Left ventricle myocardium inferior (tissue), 1 donor: ENCODE measurements around the gene OR1E2. TPM values are rescaled to one million over a fixed set of nuclear protein-coding genes. Genes with fewer than 3 reads are reported as not detected.
A peak's percentile ranks its signal among the peaks of the same experiment; 100 is the strongest.

Source experiments
- DNase-seq: peaks from one replicate; pipeline ENCODE4 v3.0.0-alpha.2; 2020
- H3K27ac ChIP-seq: fragments of 200-600 bp; replicated peaks from 2 replicates; pipeline ENCODE4 v1.8.0; 2021
- H3K27me3 ChIP-seq: fragments of 200-600 bp; 2 replicates; pipeline ENCODE4 v1.8.0; 2021; ENCODE audit warnings: low read depth
- H3K36me3 ChIP-seq: fragments of 200-600 bp; 2 replicates; pipeline ENCODE4 v1.8.0; 2021
- H3K4me1 ChIP-seq: fragments of 200-600 bp; 2 replicates; pipeline ENCODE4 v1.8.0; 2021
- H3K4me3 ChIP-seq: fragments of 200-600 bp; 2 replicates; pipeline ENCODE4 v1.8.0; 2021; ENCODE audit warnings: mild to moderate bottlenecking, moderate library complexity
- H3K9me3 ChIP-seq: fragments of 200-600 bp; replicated peaks from 2 replicates; pipeline ENCODE4 v1.8.0; 2021
- CTCF ChIP-seq: fragments of 200-600 bp; IDR thresholded peaks from 2 replicates; pipeline ENCODE4 v1.8.0; 2021; ENCODE audit warnings: antibody characterized with exemption, mild to moderate bottlenecking, borderline replicate concordance
- intact Hi-C: fragments of 100-400 bp; cut with micrococcal nuclease; formaldehyde crosslinking; loops from one replicate; pipeline ENCODE4 v1.11.0; 2022
- total RNA-seq: library from RNA; stranded (reverse); fragmentation: NEBNext Ultra II Directional; extraction: Animal tissue kit (Norgen Biotek cat#: 25700); gene quantifications from one replicate; pipeline ENCODE4 v1.2.1, GENCODE V29; 2021
- donor health status: DM: no; HTN: yes; CAD: no; lungs with severe emphysema.

Gene OR1E2
- total RNA-seq, 1 donor from 2014 or later: not detected

DNA sequence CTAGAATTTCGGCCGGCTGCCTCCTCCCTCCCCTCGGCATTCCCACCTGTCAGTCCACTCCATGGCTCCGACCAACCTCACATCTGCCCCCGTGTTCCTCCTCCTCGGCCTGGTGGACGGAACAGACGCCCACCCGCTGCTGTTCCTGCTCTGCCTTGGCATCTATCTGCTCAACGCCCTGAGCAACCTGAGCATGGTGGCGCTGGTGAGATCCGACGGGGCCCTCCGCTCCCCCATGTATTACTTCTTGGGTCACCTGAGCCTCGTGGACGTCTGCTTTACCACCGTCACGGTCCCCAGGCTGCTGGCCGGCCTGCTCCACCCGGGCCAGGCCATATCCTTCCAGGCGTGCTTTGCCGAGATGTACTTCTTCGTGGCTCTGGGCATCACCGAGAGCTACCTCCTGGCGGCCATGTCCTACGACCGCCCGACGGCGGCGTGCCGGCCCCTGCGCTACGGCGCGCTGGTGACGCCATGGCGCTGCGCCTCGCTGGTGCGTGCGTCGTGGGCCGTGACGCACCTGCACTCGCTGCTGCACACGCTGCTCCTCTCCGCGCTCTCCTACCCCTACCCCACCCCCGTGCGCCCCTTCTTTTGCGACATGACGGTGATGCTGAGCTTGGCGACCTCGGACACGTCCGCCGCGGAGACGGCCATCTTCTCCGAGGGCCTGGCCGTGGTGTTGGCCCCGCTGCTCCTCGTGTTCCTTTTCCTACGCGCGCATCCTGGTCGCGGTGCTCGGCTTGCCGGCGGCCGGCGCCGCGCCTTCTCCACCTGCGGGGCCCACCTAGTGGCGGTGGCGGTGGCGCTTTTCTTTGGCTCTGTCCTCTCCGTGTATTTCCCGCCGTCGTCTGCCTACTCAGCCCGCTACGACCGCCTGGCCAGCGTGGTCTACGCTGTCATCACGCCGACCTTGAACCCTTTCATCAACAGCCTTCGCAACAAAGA lies 47.5 kb downstream of the OR1E2 start, which contains the start of gene OR3A2:
OR3A2 (minus strand) TSS at position 440 of the 948 bp plus-strand sequence.
- Histone ChIP-seq H3K36me3 (no peaks in the 10 kb centered on the region), H3K27ac (no peak within 1 kb of the TSS), H3K27me3 (peaks cover 70% of the 10 kb centered on the region), H3K4me1 (no peaks in the 10 kb centered on the region), H3K9me3 (peaks cover 12% of the 10 kb centered on the region), H3K4me3 (peak within 1 kb of the TSS; percentile 38)
- DNase-seq: no peak
- intact Hi-C loops: no loop called here
- TF ChIP-seq CTCF: no peak

Other genes starting within 250 kb of the OR1E2 start
- not detected for gene OR1A2, start 236.3 kb downstream of the OR1E2 start, total RNA-seq
- not detected for gene OR1A1, start 226.2 kb downstream of the OR1E2 start, total RNA-seq
- not detected for gene OR3A1, start 135.5 kb downstream of the OR1E2 start, total RNA-seq
- 0.11 TPM for gene OR3A2, start 47.5 kb downstream of the OR1E2 start, total RNA-seq
- not detected for gene OR1E1, start 35.4 kb downstream of the OR1E2 start, total RNA-seq
- not detected for gene OR3A3, start 22.5 kb downstream of the OR1E2 start, total RNA-seq
- gene SPATA22, start 38.0 kb upstream of the OR1E2 start, total RNA-seq: 0.44 TPM
- gene ASPA, start 42.2 kb upstream of the OR1E2 start, total RNA-seq: 2.8 TPM
- 1.0 TPM for gene TRPV3, start 124.0 kb upstream of the OR1E2 start, total RNA-seq
- gene TRPV1, start 175.6 kb upstream of the OR1E2 start, total RNA-seq: 4.3 TPM
- 4.0 TPM for gene SHPK, start 202.4 kb upstream of the OR1E2 start, total RNA-seq
- gene CTNS, start 202.9 kb upstream of the OR1E2 start, total RNA-seq: 6.2 TPM
- gene TAX1BP3, start 234.7 kb upstream of the OR1E2 start, total RNA-seq: 165 TPM
- 57.0 TPM for gene EMC6, start 235.0 kb upstream of the OR1E2 start, total RNA-seq